Esophagus muscularis mucosa (tissue), 4 donors: Measurements from ENCODE around the gene HNF1A. TPM values are rescaled to one million over a fixed set of nuclear protein-coding genes. Genes with fewer than 3 reads are reported as not detected.

Experiments used
- DNase-seq: peaks from one replicate; pipeline ENCODE4 v3.0.0-alpha.2; 2017; ENCODE audit errors: extremely low spot score
- H3K27ac ChIP-seq, 4 donors: fragments of 200-600 bp; sonication (generic); replicated peaks in 1 of 4; 1 replicate in 3 of 4; 2 replicates in 1 of 4; pipeline ENCODE4 v1.5.1; 2016 to 2019; ENCODE audit warnings: mild to moderate bottlenecking in 1 of 4
- H3K27me3 ChIP-seq, 4 donors: fragments of 200-600 bp; sonication (generic); one replicate each; pipeline versions ENCODE4 v1.5.1 to v1.6.0; 2016 to 2019
- H3K36me3 ChIP-seq, 4 donors: fragments of 200-600 bp; sonication (generic); one replicate each; pipeline ENCODE4 v1.5.1; 2016 to 2019
- H3K4me1 ChIP-seq, 4 donors: fragments of 200-600 bp; sonication (generic); one replicate each; pipeline ENCODE4 v1.5.1; 2016 to 2019
- H3K4me3 ChIP-seq, 4 donors: fragments of 200-600 bp; sonication (generic); 1 replicate in 2 of 4; 2 replicates in 2 of 4; pipeline ENCODE4 v1.5.1; 2016 to 2019; ENCODE audit warnings: mild to moderate bottlenecking in 4 of 4, moderate library complexity in 1 of 4
- H3K9me3 ChIP-seq, 4 donors: fragments of 200-600 bp; sonication (generic); 1 replicate in 3 of 4; 2 replicates in 1 of 4; pipeline ENCODE4 v1.5.1; 2016 to 2019
- CTCF ChIP-seq, 3 experiments: fragments of 200-600 bp in 2 of 3; fragments of 450-650 bp in 1 of 3; sonication (generic) in 2 of 3; IDR thresholded peaks; one replicate each; pipeline ENCODE4 v1.5.1; 2017 to 2019; ENCODE audit warnings: antibody characterized with exemption in 3 of 3, mild to moderate bottlenecking in 2 of 3, moderate library complexity in 1 of 3
- EP300 ChIP-seq: sonication (generic); formaldehyde crosslinking; IDR thresholded peaks from one replicate; pipeline ENCODE4 v1.6.1; 2017; ENCODE audit warnings: antibody characterized with exemption
- POLR2A ChIP-seq: fragments of 450-650 bp; IDR thresholded peaks from one replicate; pipeline ENCODE4 v1.6.1; 2017; ENCODE audit warnings: antibody characterized with exemption, moderate library complexity, mild to moderate bottlenecking, low read depth
- POLR2AphosphoS5 ChIP-seq, 2 donors: sonication (generic); formaldehyde crosslinking; IDR thresholded peaks; one replicate each; pipeline ENCODE4 v1.6.1; 2017; ENCODE audit warnings: antibody characterized with exemption in 2 of 2
- WGBS: methylation state at CpG from one replicate; pipeline ENCODE4 v1.1.5; 2018; 5-methylcytosine and 5-hydroxymethylcytosine counted together
- intact Hi-C: fragments of 100-400 bp; cut with DNase I; formaldehyde crosslinking; loops from one replicate; pipeline ENCODE4 v1.15.1; 2023
- total RNA-seq, 4 donors: library from RNA; depleted of rRNA; stranded (reverse); fragments of >200 nt; gene quantifications; one replicate each; pipeline versions ENCODE4 v1.1.0 to v1.2.1, GENCODE V29; 2016

Gene HNF1A
- total RNA-seq, 4 donors from 2014 or later = not detected

GRCh38 chr12:121048442-121048841 is 70.1 kb downstream of the HNF1A start:
- Histone ChIP-seq H3K4me3 (no peak overlapping the region), H3K27me3 (peaks cover 0 to 15% (median 0%) of the 10 kb centered on the region in 4 donors), H3K4me1 (no peaks in the 10 kb centered on the region), H3K36me3 (no peaks in the 10 kb centered on the region), H3K9me3 (no peaks in the 10 kb centered on the region), H3K27ac (no peak overlapping the region)
- DNase-seq = no peak
- TF ChIP-seq CTCF (IDR thresholded peaks at IDR 0.05) = no peak
- TF ChIP-seq EP300 = no peak
- TF ChIP-seq POLR2A = no peak
- no peak for TF ChIP-seq POLR2AphosphoS5 (IDR thresholded peaks at IDR 0.05)
- WGBS = 72% methylated on average over 7 of the region's 7 CpGs
- intact Hi-C loops = no loop called here

- 63% methylated on average over 2 of the region's 2 CpGs for WGBS
- no peak overlapping the region for H3K27ac ChIP-seq
- H3K27me3 ChIP-seq = peaks cover 0 to 12% (median 0%) of the 10 kb centered on the region in 4 donors
- no peaks in the 10 kb centered on the region for H3K4me1 ChIP-seq
- H3K36me3 ChIP-seq = no peaks in the 10 kb centered on the region
- no peak for TF ChIP-seq POLR2AphosphoS5 (IDR thresholded peaks at IDR 0.05)
- no peak for TF ChIP-seq POLR2A
- TF ChIP-seq EP300 = no peak
- no peak for TF ChIP-seq CTCF (IDR thresholded peaks at IDR 0.05)
- DNase-seq = no peak
- no peak overlapping the region for H3K4me3 ChIP-seq
- no peaks in the 10 kb centered on the region for H3K9me3 ChIP-seq
- intact Hi-C loops = no loop called here
Observed at GRCh38 chr12:121050725-121051124, 72.4 kb downstream of the HNF1A start.

Other genes starting within 250 kb of the HNF1A start
- 10 to 100 TPM; 18.4 to 32.1 (median 21.8) TPM for gene SPPL3, start 74.2 kb upstream of the HNF1A start, total RNA-seq
- gene C12orf43, start 37.9 kb downstream of the HNF1A start, total RNA-seq = 10 to 100 TPM; 14.5 to 22.6 (median 18.5) TPM
- gene OASL, start 60.7 kb downstream of the HNF1A start, total RNA-seq = under 1 TPM; 0.26 to 0.75 (median 0.46) TPM
- gene P2RX7, start 154.3 kb downstream of the HNF1A start, total RNA-seq = 1 to 10 TPM; 1.5 to 4.3 (median 2.7) TPM
- 10 to 100 TPM; 26.8 to 41.9 (median 30.8) TPM for gene P2RX4, start 231.6 kb downstream of the HNF1A start, total RNA-seq